SJCRH30 (cell line): Measurements from ENCODE around the gene CBLB. TPM values are rescaled to one million over a fixed set of nuclear protein-coding genes. Genes with fewer than 3 reads are reported as not detected.
"Not testable (repeated sequence)": the region's sequence is repeated elsewhere in the genome, so short reads cannot be mapped to it uniquely, and the experiment has no call there.

Experiments
- DNase-seq, 2 experiments: peaks; one replicate each; pipeline ENCODE4 v3.0.0-alpha.2; 2015 to 2020
- H3K27ac ChIP-seq: fragments of 250-450 bp; sonication (Bioruptor Pico); 2 replicates; pipeline ENCODE4 v1.5.1; 2020; ENCODE audit warnings: mild to moderate bottlenecking, moderate library complexity
- H3K27me3 ChIP-seq: fragments of 250-450 bp; sonication (Bioruptor Pico); 2 replicates; pipeline ENCODE4 v1.5.1; 2020; ENCODE audit warnings: mild to moderate bottlenecking, moderate library complexity
- H3K36me3 ChIP-seq: fragments of 250-450 bp; sonication (Bioruptor Pico); 2 replicates; pipeline ENCODE4 v1.5.1; 2020; ENCODE audit warnings: mild to moderate bottlenecking, moderate library complexity
- H3K4me1 ChIP-seq: fragments of 250-450 bp; sonication (Bioruptor Pico); 2 replicates; pipeline ENCODE4 v1.5.1; 2020; ENCODE audit warnings: mild to moderate bottlenecking, moderate library complexity
- H3K4me3 ChIP-seq: fragments of 250-450 bp; sonication (Bioruptor Pico); 2 replicates; pipeline ENCODE4 v1.5.1; 2020; ENCODE audit warnings: mild to moderate bottlenecking, moderate library complexity
- H3K9me3 ChIP-seq: fragments of 250-450 bp; sonication (Bioruptor Pico); replicated peaks from 2 replicates; pipeline ENCODE4 v1.5.1; 2020; ENCODE audit warnings: mild to moderate bottlenecking, moderate library complexity
- total RNA-seq: library from RNA; depleted of rRNA; stranded (reverse); fragments of >200 nt; shearing (Covaris generic); gene quantifications from 2 replicates; pipeline ENCODE4 v1.2.3, GENCODE V29; 2014

CBLB gene
- total RNA-seq, 1 experiment from 2014 or later, result 22.3 TPM

GRCh38 chr3:105829229-105829628 is 39.6 kb downstream of the CBLB start:
- Histone ChIP-seq H3K27ac (no peak overlapping the region), H3K9me3 (no peaks in the 10 kb centered on the region; the same call in 1 of the 2 replicates), H3K27me3 (no peaks in the 10 kb centered on the region), H3K36me3 (no peaks in the 10 kb centered on the region), H3K4me1 (no peaks in the 10 kb centered on the region), H3K4me3 (no peak overlapping the region)
- DNase-seq, result no peak

DNA sequence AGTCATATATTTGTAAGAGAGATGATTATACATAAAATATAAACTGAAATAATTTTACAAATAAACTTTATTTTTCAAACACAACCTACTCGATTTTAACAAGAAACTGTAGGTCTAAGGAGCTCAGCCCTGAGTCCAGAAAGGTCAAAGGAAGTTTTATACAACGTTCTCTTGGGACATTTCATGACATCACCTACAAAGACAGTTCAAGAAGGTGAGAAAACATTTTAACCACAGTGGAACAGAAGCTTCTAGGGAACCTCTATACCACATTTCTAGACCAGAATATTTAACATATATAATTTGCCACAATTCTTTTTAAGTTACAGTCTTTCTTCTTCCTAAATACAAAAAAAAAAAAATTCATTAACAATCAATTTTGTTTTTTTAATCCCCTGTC is 40.1 kb downstream of the CBLB start:
- no peak for DNase-seq
- Histone ChIP-seq H3K4me1 (peaks cover 3% of the 10 kb centered on the region), H3K27me3 (no peaks in the 10 kb centered on the region), H3K27ac (no peak overlapping the region), H3K9me3 (no peaks in the 10 kb centered on the region; the same call in 1 of the 2 replicates), H3K4me3 (no peak overlapping the region), H3K36me3 (no peaks in the 10 kb centered on the region)

GRCh38 chr3:105827959-105828358 is 40.9 kb downstream of the CBLB start:
- H3K4me3 ChIP-seq, result no peak overlapping the region
- H3K27ac ChIP-seq, result no peak overlapping the region
- H3K36me3 ChIP-seq, result no peaks in the 10 kb centered on the region
- H3K4me1 ChIP-seq, result peaks cover 11% of the 10 kb centered on the region
- DNase-seq, result peak in 1 of 2 experiments; percentile 32
- H3K27me3 ChIP-seq, result no peaks in the 10 kb centered on the region
- H3K9me3 ChIP-seq, result no peaks in the 10 kb centered on the region; the same call in 1 of the 2 replicates

- H3K9me3 ChIP-seq, result no peaks in the 10 kb centered on the region; the same call in 1 of the 2 replicates
- DNase-seq, result no peak
Measured at GRCh38 chr3:105826778-105827634, 41.8 kb downstream of the CBLB start.

DNA sequence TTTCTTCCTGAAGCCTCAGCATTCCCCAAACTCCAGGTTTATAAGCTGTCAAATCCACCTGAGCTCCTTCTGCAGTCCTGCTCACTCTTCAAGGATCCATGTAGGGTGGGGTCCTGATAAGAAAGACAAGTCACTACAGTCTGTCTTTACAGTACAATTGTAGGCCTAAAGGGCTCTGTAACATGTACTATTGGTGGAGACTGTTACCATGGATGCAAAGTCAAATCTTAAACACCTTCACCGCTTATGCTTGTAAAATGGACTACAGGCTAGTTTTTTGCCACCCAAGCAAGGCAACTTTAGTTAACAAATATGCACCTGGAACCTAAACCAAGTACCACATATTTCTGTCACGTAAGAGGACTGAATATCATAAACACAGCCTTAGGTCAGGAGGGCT is 44.7 kb downstream of the CBLB start:
- H3K27ac ChIP-seq, result no peak overlapping the region
- H3K27me3 ChIP-seq, result no peaks in the 10 kb centered on the region
- no peaks in the 10 kb centered on the region; the same call in 1 of the 2 replicates for H3K9me3 ChIP-seq
- peaks cover 19% of the 10 kb centered on the region for H3K4me1 ChIP-seq
- H3K36me3 ChIP-seq, result no peaks in the 10 kb centered on the region
- H3K4me3 ChIP-seq, result no peak overlapping the region
- DNase-seq, result no peak

More at GRCh38 chr3:105826778-105827634, 41.8 kb downstream of the CBLB start:
- no peaks in the 10 kb centered on the region for H3K27me3 ChIP-seq
- H3K36me3 ChIP-seq, result no peaks in the 10 kb centered on the region
- H3K4me3 ChIP-seq, result no peak overlapping the region
- H3K4me1 ChIP-seq, result peaks cover 19% of the 10 kb centered on the region
- H3K27ac ChIP-seq, result no peak overlapping the region

DNA sequence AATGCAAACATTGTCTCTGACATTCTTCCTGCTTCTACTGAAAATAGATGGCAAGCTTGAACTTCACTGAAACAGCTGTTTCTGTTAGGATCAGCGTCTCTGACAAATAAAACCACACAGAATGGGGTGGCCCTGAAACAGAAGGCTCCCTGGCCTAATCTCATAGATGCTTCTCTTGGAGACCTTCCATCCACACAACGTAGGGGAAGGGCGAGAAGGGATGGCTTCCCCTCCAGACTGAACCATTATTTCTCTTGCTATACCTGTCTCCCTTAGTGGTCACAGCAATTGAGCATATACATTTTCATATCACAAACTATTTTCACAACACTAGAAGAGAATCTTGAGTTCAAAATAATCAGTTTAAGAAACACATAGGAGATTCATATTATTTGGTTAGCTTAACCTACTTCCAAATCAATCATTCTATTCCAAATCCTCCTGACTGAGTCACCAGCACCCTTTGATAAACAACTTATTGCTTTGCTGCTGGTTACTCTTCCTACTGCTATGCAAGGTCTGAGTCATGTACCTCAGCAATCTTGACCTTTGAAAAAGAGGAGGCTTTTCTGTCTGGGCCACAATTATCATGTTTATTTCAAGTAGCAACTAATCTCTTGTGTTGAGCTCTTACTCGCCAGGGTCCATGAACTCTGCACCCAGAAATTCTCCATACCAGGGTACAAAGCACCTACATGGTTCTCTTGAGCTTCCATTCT is 45.5 kb downstream of the CBLB start:
- no peaks in the 10 kb centered on the region for H3K36me3 ChIP-seq
- peak overlapping the region; percentile 41 for H3K27ac ChIP-seq
- peaks cover 19% of the 10 kb centered on the region for H3K4me1 ChIP-seq
- no peak overlapping the region for H3K4me3 ChIP-seq
- no peaks in the 10 kb centered on the region; the same call in 1 of the 2 replicates for H3K9me3 ChIP-seq
- DNase-seq, result peak; percentile 58 to 76
- no peaks in the 10 kb centered on the region for H3K27me3 ChIP-seq

- no peak for DNase-seq
- Histone ChIP-seq H3K27ac (peak overlapping the region; percentile 41), H3K36me3 (no peaks in the 10 kb centered on the region), H3K4me1 (peaks cover 19% of the 10 kb centered on the region), H3K27me3 (no peaks in the 10 kb centered on the region), H3K4me3 (no peak overlapping the region), H3K9me3 (no peaks in the 10 kb centered on the region)
Measured at GRCh38 chr3:105822171-105823123, 46.4 kb downstream of the CBLB start.

- H3K4me1 ChIP-seq, result peaks cover 19% of the 10 kb centered on the region
- H3K4me3 ChIP-seq, result no peak overlapping the region
- H3K9me3 ChIP-seq, result no peaks in the 10 kb centered on the region
- H3K36me3 ChIP-seq, result no peaks in the 10 kb centered on the region
- no peak overlapping the region for H3K27ac ChIP-seq
- no peak for DNase-seq
- H3K27me3 ChIP-seq, result no peaks in the 10 kb centered on the region
Measured at GRCh38 chr3:105821433-105821832, 47.4 kb downstream of the CBLB start.

DNA sequence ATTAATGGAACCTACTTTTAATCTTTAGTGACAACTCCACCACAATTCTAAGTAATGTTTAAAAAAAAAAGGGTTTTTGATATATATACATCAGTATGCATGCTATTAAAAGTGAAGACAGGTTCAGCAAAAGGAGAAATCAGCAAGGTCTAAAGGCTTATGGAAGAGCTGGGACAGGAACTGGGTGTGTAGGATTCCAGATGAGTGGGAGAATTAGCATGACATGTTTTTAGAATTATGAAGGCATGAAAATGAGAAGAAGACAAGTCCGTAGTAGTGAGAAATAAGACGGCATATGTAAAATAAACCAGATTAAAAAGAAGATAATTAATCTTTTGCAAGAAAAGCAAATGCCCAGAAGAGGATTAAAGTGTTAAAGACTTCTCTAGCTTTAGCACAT is 52.0 kb downstream of the CBLB start:
- H3K4me1 ChIP-seq, result no peaks in the 10 kb centered on the region
- no peaks in the 10 kb centered on the region for H3K27me3 ChIP-seq

DNA sequence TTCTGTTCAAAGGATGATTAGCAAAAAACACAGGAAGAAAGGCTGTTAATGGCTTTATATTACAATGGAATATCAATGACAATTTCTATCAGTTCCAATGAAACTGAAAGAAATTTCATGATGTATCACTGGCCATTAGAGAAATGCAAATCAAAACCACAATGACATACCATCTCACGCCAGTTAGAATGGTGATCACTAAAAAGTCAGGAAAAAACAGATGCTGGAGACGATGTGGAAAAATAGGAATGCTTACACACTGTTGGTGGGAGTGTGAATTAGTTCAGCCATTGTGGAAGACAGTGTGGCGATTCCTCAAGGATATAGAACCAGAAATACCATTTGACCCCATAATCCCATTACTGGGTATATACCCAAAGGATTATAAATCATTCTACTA is 53.5 kb downstream of the CBLB start:
- H3K9me3 ChIP-seq, H3K27me3 ChIP-seq, H3K4me3 ChIP-seq, H3K36me3 ChIP-seq, DNase-seq, H3K27ac ChIP-seq, H3K4me1 ChIP-seq: not testable (repeated sequence)

More for the DNA sequence above, 52.0 kb downstream of the CBLB start:
- no peak overlapping the region for H3K27ac ChIP-seq
- H3K36me3 ChIP-seq, result no peaks in the 10 kb centered on the region
- H3K4me3 ChIP-seq, result no peak overlapping the region
- no peak for DNase-seq
- no peaks in the 10 kb centered on the region for H3K9me3 ChIP-seq

- no peaks in the 10 kb centered on the region for H3K4me1 ChIP-seq
- no peaks in the 10 kb centered on the region for H3K36me3 ChIP-seq
- no peak for DNase-seq
- no peaks in the 10 kb centered on the region for H3K9me3 ChIP-seq
- H3K4me3 ChIP-seq, result no peak overlapping the region
- H3K27ac ChIP-seq, result no peak overlapping the region
- no peaks in the 10 kb centered on the region for H3K27me3 ChIP-seq
Measured at GRCh38 chr3:105813710-105814109, 55.1 kb downstream of the CBLB start.

DNA sequence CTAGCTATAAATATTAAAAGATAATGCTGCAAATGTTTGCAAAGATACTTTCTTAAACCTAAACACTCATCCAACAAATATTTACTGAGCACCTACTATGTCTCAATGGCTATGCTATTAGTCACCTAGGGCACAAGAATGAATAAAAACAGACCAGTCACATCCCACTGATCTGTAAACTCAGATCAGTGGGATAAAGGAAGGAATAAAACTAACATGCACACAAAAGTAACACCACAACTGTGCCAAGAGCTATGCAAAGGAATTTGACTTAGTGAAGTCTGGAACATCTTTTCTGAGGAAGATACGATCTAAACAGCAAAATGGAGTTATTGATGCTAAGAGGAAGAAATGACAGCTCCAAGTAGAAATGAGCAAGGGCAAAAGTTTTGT is 56.6 kb downstream of the CBLB start:
- Histone ChIP-seq H3K4me1 (no peaks in the 10 kb centered on the region), H3K27me3 (no peaks in the 10 kb centered on the region), H3K36me3 (no peaks in the 10 kb centered on the region), H3K27ac (no peak overlapping the region), H3K4me3 (no peak overlapping the region), H3K9me3 (no peaks in the 10 kb centered on the region)
- no peak for DNase-seq

- Histone ChIP-seq H3K4me1 (peaks cover 1% of the 10 kb centered on the region), H3K27me3 (no peaks in the 10 kb centered on the region), H3K4me3 (no peak overlapping the region), H3K27ac (no peak overlapping the region), H3K36me3 (no peaks in the 10 kb centered on the region), H3K9me3 (no peaks in the 10 kb centered on the region)
- DNase-seq, result no peak
Measured at GRCh38 chr3:105811518-105812193, 57.2 kb downstream of the CBLB start.
